LoVo (cell line): Measurements from ENCODE around the gene OR11G2.
"Not testable (repeated sequence)": the region's sequence is repeated elsewhere in the genome, so short reads cannot be mapped to it uniquely, and the experiment has no call there.

Experiments used
- DNase-seq: peaks from one replicate; pipeline ENCODE4 v3.0.0-alpha.2; 2016; ENCODE audit warnings: low spot score

OR11G2 gene

GRCh38 chr14:20228681-20229080 lies 38.0 kb downstream of the OR11G2 start, which contains the start of gene OR11H7:
Gene OR11H7 (plus strand): TSS chr14:20228981.
- DNase-seq = no peak

GRCh38 chr14:20235415-20235814 lies 44.7 kb downstream of the OR11G2 start:
- DNase-seq = not testable (repeated sequence)

DNA sequence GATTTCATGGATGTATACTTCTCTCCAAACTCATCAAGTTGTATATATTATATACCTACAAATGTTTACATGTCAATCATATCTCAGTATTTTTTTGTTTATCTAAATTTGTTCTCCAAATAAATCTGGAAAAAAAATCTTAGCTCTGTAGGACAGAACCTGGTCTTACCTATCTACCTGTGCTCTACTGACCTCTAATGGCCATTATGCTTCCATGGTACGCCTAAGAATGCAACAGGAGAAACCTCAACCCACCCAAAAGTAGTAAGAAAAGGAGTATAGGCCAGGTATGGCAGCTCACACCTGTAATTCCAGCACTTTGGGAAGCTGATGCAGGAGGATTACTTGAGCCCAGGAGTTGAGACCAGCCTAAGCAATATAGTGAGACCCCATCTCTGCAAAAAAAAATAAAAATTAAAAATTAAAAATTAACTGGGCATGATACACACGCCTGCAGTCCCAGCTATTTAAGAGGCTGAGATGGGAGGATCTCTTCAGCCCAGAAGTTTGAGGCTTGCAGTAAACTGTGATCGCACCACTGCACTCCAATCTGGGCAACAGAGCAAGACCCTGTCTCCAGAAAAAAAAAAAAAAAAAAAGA lies 57.0 kb downstream of the OR11G2 start:
- peak; percentile 24 for DNase-seq
